ENCODE data around the gene TENM4. TPM values are rescaled to one million over a fixed set of nuclear protein-coding genes. Genes with fewer than 3 reads are reported as not detected.

The TENM4 gene
- polyA plus RNA-seq, 1 of the 3 experiments (the other 2 are of a cell fraction) = 16.7 TPM

- ChIA-PET POLR2A (no interaction called here), CTCF (interaction anchor here (0.9 kb wide), 1 partner anchor 22 kb away, joined by 3 read pairs; no protein-coding TSS in a partner anchor)
- H3K4me2 ChIP-seq = no peak overlapping the region
Measured at GRCh38 chr11:79273781-79274180, 167.0 kb downstream of the TENM4 start.

More at GRCh38 chr11:79273781-79274180, 167.0 kb downstream of the TENM4 start:
- Histone ChIP-seq H3K27ac (ENCODE audit: low read depth in 2 of 2, low read length in 1 of 2) (no peak overlapping the region), H4K20me1 (ENCODE audit: insufficient read depth) (no peaks in the 10 kb centered on the region), H3K4me3 (ENCODE audit: low read depth in 2 of 2, low read length in 1 of 2) (no peak overlapping the region), H3K27me3 (ENCODE audit: insufficient read depth) (no peaks in the 10 kb centered on the region), H3K4me1 (ENCODE audit: control insufficient read depth in 1 of 2, insufficient read depth in 2 of 2, low read depth in 1 of 2, low read length in 1 of 2) (peaks cover 6 to 38% of the 10 kb centered on the region in 2 experiments; a peak in 2 of 4 replicates), H3K9me2 (no peaks in the 10 kb centered on the region), H3K79me2 (ENCODE audit: insufficient read depth) (no peaks in the 10 kb centered on the region), H3K9me3 (no peaks in the 10 kb centered on the region), H3K9ac (no peak overlapping the region), H3F3A (replicated peaks; ENCODE audit: insufficient read depth) (peaks cover 11% of the 10 kb centered on the region), H3K36me3 (replicated peaks in 1 of 2; ENCODE audit: control insufficient read depth in 1 of 2, insufficient read depth in 2 of 2, low read length in 1 of 2) (no peaks in the 10 kb centered on the region), H2AFZ (ENCODE audit: low read depth) (no peak overlapping the region)
- no peak for DNase-seq
- TF ChIP-seq YY1 (IDR thresholded peaks at IDR 0.05; ENCODE audit: low read depth) (no peak), GABPA (IDR thresholded peaks at IDR 0.05; ENCODE audit: low read depth) (no peak), RAD21 (IDR thresholded peaks at IDR 0.05; ENCODE audit: low read length) (no peak), MAX (IDR thresholded peaks at IDR 0.05; ENCODE audit: low read depth) (no peak), TEAD4 (IDR thresholded peaks at IDR 0.05; ENCODE audit: borderline replicate concordance, insufficient read depth) (no peak), FOSL2 (IDR thresholded peaks at IDR 0.05; ENCODE audit: borderline replicate concordance, low read depth) (no peak), USF2 (IDR thresholded peaks at IDR 0.05; ENCODE audit: borderline replicate concordance, low read depth, low read length) (no peak), TCF12 (IDR thresholded peaks at IDR 0.05) (no peak), ZBTB33 (IDR thresholded peaks at IDR 0.05; ENCODE audit: borderline replicate concordance, low read depth) (no peak), ELF1 (IDR thresholded peaks at IDR 0.05) (no peak), MEF2A (IDR thresholded peaks at IDR 0.05; ENCODE audit: borderline replicate concordance, low read depth) (no peak), FOXM1 (IDR thresholded peaks at IDR 0.05; ENCODE audit: low read depth) (no peak), RXRA (IDR thresholded peaks at IDR 0.05; ENCODE audit: borderline replicate concordance, low read depth) (no peak), CHD2 (IDR thresholded peaks at IDR 0.05; ENCODE audit: low read length, partially characterized antibody) (no peak), EZH2phosphoT487 (IDR thresholded peaks at IDR 0.05; ENCODE audit: borderline replicate concordance, low read depth) (no peak), PBX3 (IDR thresholded peaks at IDR 0.05) (no peak), RFX5 (IDR thresholded peaks at IDR 0.05; ENCODE audit: low read length) (no peak), EP300 (IDR thresholded peaks at IDR 0.05; ENCODE audit: borderline replicate concordance in 1 of 2, low read depth in 1 of 2, low read length in 1 of 2) (no peak)
- 91% methylated on average over 3 of the region's 3 CpGs for WGBS (ENCODE audit: low lambda C conversion rate)

All from SK-N-SH (cell line).